Measurements from ENCODE around the gene RBFOX2. TPM values are rescaled to one million over a fixed set of nuclear protein-coding genes. Genes with fewer than 3 reads are reported as not detected.

RBFOX2 gene
- total and polyA plus RNA-seq, 2 donors (not counting 3 experiments of a cell fraction or from before 2014, with no cell fraction given): 125 to 142 TPM

- no peak overlapping the region for H3K4me3 ChIP-seq (replicated peaks in 1 of 3; ENCODE audit: insufficient read depth in 1 of 3, low read depth in 1 of 3, low read length in 3 of 3)
- no peaks in the 10 kb centered on the region for H3K27me3 ChIP-seq (ENCODE audit: control insufficient read depth in 2 of 2, insufficient read depth in 2 of 2, low read length in 2 of 2)
- ChIA-PET POLR2A (no interaction called here), CTCF (no interaction called here)
- H2AFZ ChIP-seq (ENCODE audit: low read depth, low read length): no peak overlapping the region
- intact Hi-C loops (cut with micrococcal nuclease) (no loop called here), dilution Hi-C loops (cut with MboI; ENCODE audit: extremely low pct_ligation_motif_present, low sequenced_read_pairs) (no loop called here)
- H4K20me1 ChIP-seq (replicated peaks; ENCODE audit: control insufficient read depth, extremely low read depth, insufficient read depth, low read length): no peaks in the 10 kb centered on the region
- H3K79me2 ChIP-seq (ENCODE audit: control insufficient read depth, insufficient read depth, low read length): peaks cover 5% of the 10 kb centered on the region
- DNase-seq (ENCODE audit: low read depth, low spot score) (no peak), FAIRE-seq (no peak)
- no peaks in the 10 kb centered on the region for H3K9me3 ChIP-seq (replicated peaks; ENCODE audit: control insufficient read depth, insufficient read depth, low read length)
- TF ChIP-seq CTCF (IDR thresholded peaks at IDR 0.05; ENCODE audit: extremely low read depth in 1 of 2, insufficient read depth in 1 of 2, low read depth in 1 of 2, low read length in 2 of 2): no peak
- TF ChIP-seq MYC (IDR thresholded peaks at IDR 0.05; ENCODE audit: low read depth, low read length): no peak
- no peak for TF ChIP-seq FOS (IDR thresholded peaks at IDR 0.05; ENCODE audit: borderline replicate concordance, insufficient read depth, low read length)
- no peak for TF ChIP-seq POLR2AphosphoS5 (IDR thresholded peaks at IDR 0.05; ENCODE audit: insufficient read depth, low read depth, low read length)
- no peak for TF ChIP-seq EZH2 (IDR thresholded peaks at IDR 0.05; ENCODE audit: borderline replicate concordance, low read depth, low read length, severe bottlenecking)
- TF ChIP-seq MAX (IDR thresholded peaks at IDR 0.05; ENCODE audit: insufficient read depth, insufficient read length): no peak
- TF ChIP-seq GATA2 (IDR thresholded peaks at IDR 0.05; ENCODE audit: insufficient read depth, insufficient read length, low read depth, low read length): no peak
- TF ChIP-seq POLR2A (IDR thresholded peaks at IDR 0.05; ENCODE audit: low read depth, low read length): no peak
- TF ChIP-seq JUN (IDR thresholded peaks at IDR 0.05; ENCODE audit: borderline replicate concordance, insufficient read depth, insufficient read length, low read depth): no peak
- no peaks in the 10 kb centered on the region for H3K4me1 ChIP-seq (ENCODE audit: control insufficient read depth, extremely low read depth, insufficient read depth, low read length)
- H3K4me2 ChIP-seq (ENCODE audit: insufficient read depth, low read length): no peak overlapping the region
- H3K36me3 ChIP-seq (ENCODE audit: control insufficient read depth in 2 of 2, extremely low read depth in 1 of 2, insufficient read depth in 2 of 2, low read length in 2 of 2): no peaks in the 10 kb centered on the region
- peaks cover under 1% of the 10 kb centered on the region for H3K9me1 ChIP-seq (replicated peaks; ENCODE audit: control insufficient read depth, extremely low read depth, insufficient read depth, low read length)
- H3K27ac ChIP-seq (ENCODE audit: insufficient read depth, low read depth, low read length): no peak overlapping the region
- no peak overlapping the region for H3K9ac ChIP-seq (replicated peaks; ENCODE audit: extremely low read depth, insufficient read depth, low read length)
- BruUV-seq (replicated peaks): no TSS peak
Measured at GRCh38 chr22:35872451-35872850, 156.2 kb downstream of the RBFOX2 start.
